ENCODE measurements around the gene SLC45A1.

The SLC45A1 gene

GRCh38 chr1:8294170-8294697, 23.7 kb upstream of the SLC45A1 start:
- Histone ChIP-seq H2AFZ (ENCODE audit: low read depth) (no peak overlapping the region), H3K79me2 (ENCODE audit: insufficient read depth, low read depth) (no peaks in the 10 kb centered on the region), H3K4me3 (IDR thresholded peaks at IDR 0.05; ENCODE audit: insufficient read depth, low read depth, low read length) (no peak overlapping the region), H4K20me1 (ENCODE audit: insufficient read depth) (no peaks in the 10 kb centered on the region), H3K27me3 (ENCODE audit: insufficient read depth, low read depth) (no peaks in the 10 kb centered on the region; the same call in 1 of the 2 replicates), H3K9ac (no peak overlapping the region), H3K27ac (no peak overlapping the region), H3K4me2 (no peak overlapping the region), H3K4me1 (ENCODE audit: low read depth, poor library complexity, severe bottlenecking) (no peaks in the 10 kb centered on the region), H3K36me3 (ENCODE audit: insufficient read depth) (no peaks in the 10 kb centered on the region)
- TF ChIP-seq CTCF (conservative IDR thresholded peaks at IDR 0.05; ENCODE audit: low read depth, low read length) = no peak

GRCh38 chr1:8297245-8297644, 20.7 kb upstream of the SLC45A1 start:
- no peaks in the 10 kb centered on the region for H3K36me3 ChIP-seq (ENCODE audit: insufficient read depth)
- no peak overlapping the region for H3K27ac ChIP-seq
- no peaks in the 10 kb centered on the region for H4K20me1 ChIP-seq (ENCODE audit: insufficient read depth)
- H3K79me2 ChIP-seq (ENCODE audit: insufficient read depth, low read depth) = no peaks in the 10 kb centered on the region
- no peaks in the 10 kb centered on the region for H3K4me1 ChIP-seq (ENCODE audit: low read depth, poor library complexity, severe bottlenecking)
- TF ChIP-seq CTCF (conservative IDR thresholded peaks at IDR 0.05; ENCODE audit: low read depth, low read length) = no peak
- H3K4me3 ChIP-seq (IDR thresholded peaks at IDR 0.05; ENCODE audit: insufficient read depth, low read depth, low read length) = no peak overlapping the region
- no peak overlapping the region for H3K9ac ChIP-seq
- H3K27me3 ChIP-seq (ENCODE audit: insufficient read depth, low read depth) = no peaks in the 10 kb centered on the region; the same call in none of the 2 replicates
- no peak overlapping the region for H2AFZ ChIP-seq (ENCODE audit: low read depth)
- no peak overlapping the region for H3K4me2 ChIP-seq

GRCh38 chr1:8299963-8300362, 18.0 kb upstream of the SLC45A1 start:
- Histone ChIP-seq H4K20me1 (ENCODE audit: insufficient read depth) (no peaks in the 10 kb centered on the region), H3K9ac (no peak overlapping the region), H3K27ac (no peak overlapping the region), H3K4me3 (IDR thresholded peaks at IDR 0.05; ENCODE audit: insufficient read depth, low read depth, low read length) (no peak overlapping the region), H3K4me2 (no peak overlapping the region), H3K27me3 (ENCODE audit: insufficient read depth, low read depth) (no peaks in the 10 kb centered on the region; the same call in 1 of the 2 replicates), H3K4me1 (ENCODE audit: low read depth, poor library complexity, severe bottlenecking) (no peaks in the 10 kb centered on the region), H2AFZ (ENCODE audit: low read depth) (no peak overlapping the region), H3K79me2 (ENCODE audit: insufficient read depth, low read depth) (no peaks in the 10 kb centered on the region), H3K36me3 (ENCODE audit: insufficient read depth) (no peaks in the 10 kb centered on the region)
- TF ChIP-seq CTCF (conservative IDR thresholded peaks at IDR 0.05; ENCODE audit: low read depth, low read length) = no peak

- Histone ChIP-seq H3K9ac (no peak overlapping the region), H3K27ac (no peak overlapping the region), H3K27me3 (ENCODE audit: insufficient read depth, low read depth) (no peaks in the 10 kb centered on the region; the same call in 1 of the 2 replicates), H3K4me2 (no peak overlapping the region), H3K79me2 (ENCODE audit: insufficient read depth, low read depth) (no peaks in the 10 kb centered on the region), H2AFZ (ENCODE audit: low read depth) (no peak overlapping the region), H3K36me3 (ENCODE audit: insufficient read depth) (no peaks in the 10 kb centered on the region), H3K4me1 (ENCODE audit: low read depth, poor library complexity, severe bottlenecking) (no peaks in the 10 kb centered on the region), H4K20me1 (ENCODE audit: insufficient read depth) (no peaks in the 10 kb centered on the region), H3K4me3 (IDR thresholded peaks at IDR 0.05; ENCODE audit: insufficient read depth, low read depth, low read length) (no peak overlapping the region)
- no peak for TF ChIP-seq CTCF (conservative IDR thresholded peaks at IDR 0.05; ENCODE audit: low read depth, low read length)
These were observed 15.6 kb upstream of the SLC45A1 start for GRCh38 chr1:8302081-8302956.
